ENCODE measurements around the gene ACOT13.
"Not testable (repeated sequence)": the region's sequence is repeated elsewhere in the genome, so short reads cannot be mapped to it uniquely, and the experiment has no call there.

The ACOT13 gene

DNA sequence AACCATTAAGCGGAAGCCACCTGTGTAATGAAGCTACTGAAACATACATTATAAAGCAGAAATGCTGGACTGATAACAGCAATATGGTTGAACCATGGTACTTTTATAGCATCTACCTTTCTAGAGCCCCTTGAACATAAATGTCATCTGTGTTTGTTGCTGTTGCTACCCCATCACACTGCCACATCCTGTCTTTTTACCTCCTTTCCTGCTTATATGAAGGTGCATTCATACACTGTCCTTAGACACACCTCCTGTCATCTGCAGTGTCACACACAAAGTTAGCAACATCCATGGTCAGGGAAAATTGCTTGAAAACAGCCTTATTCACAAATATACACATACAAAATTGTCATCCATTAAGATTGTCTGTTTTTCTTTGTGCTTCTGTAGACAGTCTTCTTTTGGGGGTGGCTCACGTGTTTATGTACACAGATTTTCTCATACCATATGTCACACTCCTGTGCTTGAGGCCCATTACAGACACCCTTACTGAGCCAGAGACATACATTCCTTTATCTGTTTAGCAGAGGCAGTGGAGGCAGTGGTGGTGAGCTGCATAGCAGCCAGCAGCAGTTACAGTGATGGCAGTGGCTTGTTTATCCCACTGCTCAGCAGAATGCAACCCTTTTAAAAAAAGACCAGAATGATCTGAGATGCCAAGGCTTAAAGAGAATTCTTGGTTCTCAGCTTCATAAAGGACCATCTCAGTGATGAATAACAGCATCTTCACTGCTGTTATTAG, 26.1 kb downstream of the ACOT13 start:
- no peak for DNase-seq (ENCODE audit: low read depth)

DNA sequence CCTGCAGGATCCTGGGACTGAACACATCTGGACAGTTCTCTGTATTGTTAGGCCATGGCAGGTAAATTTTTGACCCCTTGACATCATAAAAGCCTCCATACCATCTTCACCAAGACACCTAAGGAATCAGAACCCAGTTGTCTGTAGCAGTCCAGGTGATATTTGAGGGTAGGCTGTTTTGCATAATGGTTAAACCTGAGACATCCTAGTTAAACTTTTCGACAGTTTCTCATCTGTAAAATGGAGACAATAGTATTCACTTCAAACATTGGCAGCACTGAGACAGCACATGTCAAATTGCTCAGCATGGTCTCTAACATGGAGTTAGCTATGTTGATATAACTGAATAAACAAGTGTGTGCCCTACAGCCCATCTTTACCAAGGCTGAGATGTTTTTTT, 27.3 kb downstream of the ACOT13 start:
- DNase-seq (ENCODE audit: low read depth): no peak

DNA sequence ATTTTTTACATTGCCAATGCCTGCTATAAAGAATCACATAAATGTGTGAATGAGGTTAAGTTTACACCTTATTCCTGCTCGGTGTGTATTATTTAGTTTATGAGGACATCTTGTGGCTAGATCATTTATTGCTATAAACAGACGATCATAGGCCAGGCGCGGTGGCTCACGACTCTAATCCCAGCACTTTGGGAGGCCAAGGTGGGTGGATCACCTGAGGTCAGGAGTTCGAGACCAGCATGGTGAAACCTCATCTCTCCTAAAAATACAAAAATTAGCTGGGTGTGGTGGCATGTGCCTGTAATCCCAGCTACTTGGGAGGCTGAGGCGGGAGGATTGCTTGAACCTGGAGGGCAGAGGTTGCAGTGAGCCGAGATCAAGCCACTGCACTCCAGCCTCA, 28.8 kb downstream of the ACOT13 start:
- DNase-seq (ENCODE audit: low read depth): not testable (repeated sequence)

DNA sequence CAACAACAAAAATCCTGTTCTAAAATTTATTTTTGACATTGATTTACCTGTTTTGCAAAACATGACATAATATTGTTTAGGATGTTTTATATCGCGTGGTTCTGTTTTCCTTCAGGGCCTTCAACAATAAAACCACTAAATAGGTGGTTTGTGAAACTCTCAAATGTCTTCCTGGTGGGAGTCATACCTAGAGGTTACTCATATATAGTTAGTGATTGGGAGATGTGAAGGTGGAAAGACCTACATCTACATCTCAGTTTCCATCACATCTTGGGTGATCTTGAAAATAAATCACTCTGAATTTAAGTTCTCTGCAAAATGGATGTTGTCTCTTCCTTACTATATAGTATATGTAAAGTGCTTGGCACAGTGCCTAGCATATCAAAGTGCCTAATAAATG, 29.2 kb downstream of the ACOT13 start:
- no peak for DNase-seq (ENCODE audit: low read depth)

DNA sequence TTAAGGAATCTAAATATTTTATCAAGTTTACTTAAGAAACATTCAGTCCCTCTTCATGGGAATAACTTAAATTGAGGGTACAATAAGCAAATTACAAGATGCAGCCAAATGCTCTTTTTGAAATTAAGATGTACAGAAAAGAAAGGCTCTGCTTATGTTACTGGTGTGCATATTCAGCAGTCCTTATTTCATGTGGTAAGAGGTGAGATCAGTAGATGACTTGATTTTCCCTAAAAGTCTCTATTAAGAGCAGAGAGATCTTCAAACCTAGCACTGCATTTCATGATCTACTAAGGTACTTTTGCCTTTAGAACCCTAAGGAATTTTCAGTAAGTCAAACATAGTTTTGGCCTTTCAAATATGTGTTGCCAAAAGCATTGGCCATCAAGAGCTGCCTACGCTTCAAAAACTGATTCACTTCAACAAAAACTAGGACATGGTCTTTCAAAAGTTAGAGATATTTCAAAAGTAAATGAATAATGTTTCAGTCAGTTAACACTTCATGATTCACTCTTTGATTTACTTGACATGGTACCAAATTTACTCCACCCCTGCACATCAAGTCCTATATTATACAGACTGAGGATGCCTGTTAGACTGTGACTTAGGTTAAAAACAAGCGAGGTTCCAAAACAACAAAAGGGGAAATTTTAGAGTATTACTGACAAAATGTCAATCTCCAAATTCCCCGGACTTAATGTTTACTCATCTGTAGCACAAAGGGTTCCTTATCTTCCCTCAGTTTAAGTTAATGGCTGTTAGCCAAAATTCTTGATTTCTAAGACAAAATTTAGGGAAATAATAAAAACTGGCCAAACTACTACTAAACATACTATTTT, 32.9 kb downstream of the ACOT13 start:
- no peak for DNase-seq (ENCODE audit: low read depth)

DNA sequence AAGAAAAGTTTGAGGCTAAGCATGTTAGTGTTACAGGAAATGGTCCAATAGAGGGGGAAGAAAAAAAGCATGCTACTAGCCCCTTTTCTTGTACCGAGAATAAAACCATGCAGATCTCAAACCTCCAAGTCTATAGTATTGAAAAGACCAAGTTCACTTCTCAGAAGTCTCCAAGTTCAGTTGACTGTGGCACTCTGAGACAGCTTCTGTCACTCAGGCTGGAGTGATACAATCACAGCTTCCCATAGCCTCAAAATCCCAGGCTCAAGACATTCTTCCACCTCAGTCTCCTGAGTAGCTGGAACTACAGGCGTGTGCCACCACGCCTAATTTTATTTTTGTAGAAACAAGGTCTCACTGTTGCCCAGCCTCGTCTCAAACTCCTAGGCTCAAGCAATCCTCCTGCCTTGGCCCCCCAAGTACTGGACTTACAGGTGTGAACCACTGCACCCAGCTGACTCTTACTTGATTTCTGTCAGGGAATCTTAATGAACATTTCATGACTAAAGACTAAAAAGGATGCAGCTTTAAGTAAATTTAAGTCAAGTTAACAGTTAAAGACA, 35.9 kb downstream of the ACOT13 start:
- no peak for DNase-seq (ENCODE audit: low read depth)

DNA sequence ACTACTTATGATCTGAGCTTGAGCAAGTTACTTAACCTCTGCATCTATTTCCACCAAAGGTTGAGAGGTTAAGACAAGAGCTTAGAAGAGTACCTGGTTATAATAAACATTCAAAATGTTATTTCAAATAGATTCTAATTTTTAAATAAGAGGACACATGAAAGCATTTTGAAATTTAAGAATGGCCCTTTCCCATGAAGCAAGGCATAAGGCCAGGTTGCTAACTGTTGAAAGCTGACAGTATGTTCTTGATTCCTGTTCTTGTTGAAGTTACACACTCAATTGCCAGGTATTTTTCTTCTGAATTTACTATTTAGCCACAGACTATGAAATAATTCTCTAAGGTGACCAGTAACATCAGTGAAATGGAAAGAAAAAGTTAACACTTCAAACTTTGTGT, 37.6 kb downstream of the ACOT13 start:
- no peak for DNase-seq (ENCODE audit: low read depth)

DNA sequence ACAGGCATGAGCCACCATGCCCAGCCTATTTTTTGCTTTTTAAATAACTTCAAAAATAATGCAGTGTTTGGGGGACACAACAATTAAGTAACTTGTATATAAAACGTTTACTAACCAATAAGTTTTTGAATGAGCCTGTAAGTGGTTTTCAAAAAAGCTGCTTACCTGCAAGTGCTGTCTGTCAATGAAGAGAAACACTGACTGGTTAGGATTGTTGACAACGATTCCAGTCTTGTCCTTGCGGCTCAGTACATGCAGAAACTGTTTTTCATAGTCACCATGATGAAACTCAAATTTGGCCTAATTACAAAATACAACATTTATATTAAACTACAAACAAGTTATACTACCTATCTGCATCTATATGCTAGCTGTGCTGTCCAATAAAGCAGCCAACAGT, 41.7 kb downstream of the ACOT13 start:
- DNase-seq (ENCODE audit: low read depth): no peak

DNA sequence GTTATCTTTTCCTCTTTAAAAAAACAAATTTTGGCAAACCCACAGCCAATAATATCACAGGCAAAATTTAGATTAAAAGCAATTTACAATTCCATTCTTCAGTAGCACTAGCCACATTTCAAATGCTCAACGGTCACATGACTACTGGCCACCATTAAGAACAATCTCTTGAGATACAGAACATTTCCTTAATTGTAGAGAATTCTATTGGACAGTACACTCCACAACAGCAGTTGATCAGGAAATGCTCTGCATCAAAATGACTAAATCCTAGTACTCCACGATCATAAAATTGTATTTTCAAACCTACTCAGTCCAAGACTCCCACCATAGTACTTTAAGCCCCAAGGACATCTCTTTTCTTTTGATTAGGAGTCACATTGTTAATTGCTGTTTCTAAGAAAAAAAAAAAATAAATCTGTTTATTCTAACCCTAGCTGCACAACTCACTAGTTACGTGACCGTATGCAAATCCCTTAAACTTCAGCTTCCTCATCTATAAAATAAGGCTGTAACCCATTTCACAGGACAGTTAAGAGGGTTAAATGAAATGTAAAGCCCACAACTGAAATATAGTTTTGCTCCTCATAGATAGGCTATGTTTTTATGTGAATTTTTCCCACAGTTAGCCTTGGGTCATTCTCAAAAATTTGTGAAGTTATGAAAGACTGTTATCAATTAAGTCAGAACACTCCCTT, 42.3 kb downstream of the ACOT13 start:
- no peak for DNase-seq (ENCODE audit: low read depth)

DNA sequence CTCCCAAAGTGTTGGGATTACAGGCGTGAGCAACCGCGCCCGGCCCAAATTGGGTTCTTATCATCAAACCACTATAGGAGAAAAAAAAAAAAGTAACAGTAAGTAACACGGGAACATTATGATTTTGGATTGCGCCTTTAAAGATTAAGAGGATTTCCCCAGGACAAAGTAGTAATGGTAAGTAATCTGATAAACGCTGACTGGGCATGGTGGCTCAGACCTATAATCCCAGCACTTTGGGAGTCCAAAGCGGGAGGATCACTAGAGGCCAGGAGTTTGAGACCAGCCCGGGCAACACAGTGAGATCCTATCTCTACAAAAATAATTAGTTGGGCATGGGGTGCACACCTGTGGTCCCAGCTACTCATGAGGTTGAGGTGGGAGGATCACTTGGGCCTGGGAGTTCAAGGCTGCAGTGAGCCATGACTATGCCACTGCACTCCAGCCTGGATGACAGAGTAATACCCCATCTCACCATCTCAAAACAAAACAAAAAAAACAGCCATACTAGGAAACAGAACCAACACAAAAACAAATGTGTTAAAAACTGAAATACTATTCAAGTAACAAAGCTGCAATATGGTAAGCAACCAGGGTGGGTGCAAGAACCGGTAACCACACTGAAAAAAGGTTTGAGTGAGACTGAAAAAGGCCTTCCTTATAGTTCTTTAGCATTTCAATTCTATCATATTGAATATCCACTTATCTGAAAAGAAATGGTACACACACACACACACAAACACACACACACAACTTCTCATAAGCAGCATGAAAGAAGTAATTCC, 43.8 kb downstream of the ACOT13 start:
- DNase-seq (ENCODE audit: low read depth): no peak

DNA sequence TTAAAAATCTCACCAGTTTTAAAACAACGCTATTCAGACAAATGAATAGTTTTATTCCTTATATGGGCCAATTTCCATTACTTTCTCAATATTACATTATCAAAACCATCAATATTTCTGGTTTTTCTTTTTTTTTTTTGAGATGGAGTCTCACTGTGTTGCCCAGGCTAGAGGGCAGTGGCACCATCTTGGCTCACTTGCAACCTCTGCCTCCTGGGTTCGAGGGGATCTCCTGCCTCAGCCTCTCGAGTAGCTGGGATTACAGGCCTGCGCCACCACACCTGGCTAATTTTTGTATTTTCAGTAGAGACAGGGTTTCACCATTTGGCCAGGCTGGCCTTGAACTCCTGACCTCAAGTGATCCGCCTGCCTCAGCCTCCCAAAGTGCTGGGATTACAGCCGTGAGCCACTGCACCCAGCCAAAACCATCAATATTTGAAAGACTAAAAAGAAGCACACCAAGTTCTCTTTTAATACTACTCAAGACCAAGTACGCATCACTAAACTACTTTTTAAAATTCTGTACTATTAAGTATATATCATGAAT, 49.8 kb downstream of the ACOT13 start:
- not testable (repeated sequence) for DNase-seq (ENCODE audit: low read depth)

DNA sequence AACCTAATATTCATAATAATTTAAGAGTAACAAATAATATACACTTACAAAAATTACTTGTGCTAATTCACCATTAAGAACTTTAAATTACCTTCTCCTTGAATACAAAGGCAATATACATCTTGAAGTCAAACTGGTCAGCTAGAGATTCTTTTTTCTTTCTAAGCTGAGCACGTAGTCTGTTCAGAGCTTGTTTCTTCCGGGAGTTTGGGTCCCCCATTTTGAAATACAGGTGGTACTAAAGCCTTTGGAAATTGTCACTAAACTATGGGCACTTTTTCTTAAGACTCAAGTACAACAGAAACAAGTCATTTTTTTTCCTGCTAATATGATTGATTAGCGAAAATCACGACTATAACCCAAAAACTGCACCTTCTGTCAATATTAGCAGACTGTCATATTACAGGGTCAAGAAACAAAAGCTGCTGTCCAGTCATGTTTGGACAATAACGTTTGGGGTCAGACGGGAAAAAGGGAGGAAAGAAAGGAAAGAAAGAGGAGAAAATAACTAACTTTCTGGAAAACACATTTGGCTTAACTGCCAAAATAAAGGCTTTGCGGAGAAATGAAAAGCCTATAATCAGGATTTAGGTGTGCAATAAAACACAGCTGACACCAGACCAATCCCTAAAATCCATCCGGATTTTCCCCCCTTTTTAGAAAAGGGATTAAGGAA, 51.7 kb downstream of the ACOT13 start:
- no peak for DNase-seq (ENCODE audit: low read depth)

DNA sequence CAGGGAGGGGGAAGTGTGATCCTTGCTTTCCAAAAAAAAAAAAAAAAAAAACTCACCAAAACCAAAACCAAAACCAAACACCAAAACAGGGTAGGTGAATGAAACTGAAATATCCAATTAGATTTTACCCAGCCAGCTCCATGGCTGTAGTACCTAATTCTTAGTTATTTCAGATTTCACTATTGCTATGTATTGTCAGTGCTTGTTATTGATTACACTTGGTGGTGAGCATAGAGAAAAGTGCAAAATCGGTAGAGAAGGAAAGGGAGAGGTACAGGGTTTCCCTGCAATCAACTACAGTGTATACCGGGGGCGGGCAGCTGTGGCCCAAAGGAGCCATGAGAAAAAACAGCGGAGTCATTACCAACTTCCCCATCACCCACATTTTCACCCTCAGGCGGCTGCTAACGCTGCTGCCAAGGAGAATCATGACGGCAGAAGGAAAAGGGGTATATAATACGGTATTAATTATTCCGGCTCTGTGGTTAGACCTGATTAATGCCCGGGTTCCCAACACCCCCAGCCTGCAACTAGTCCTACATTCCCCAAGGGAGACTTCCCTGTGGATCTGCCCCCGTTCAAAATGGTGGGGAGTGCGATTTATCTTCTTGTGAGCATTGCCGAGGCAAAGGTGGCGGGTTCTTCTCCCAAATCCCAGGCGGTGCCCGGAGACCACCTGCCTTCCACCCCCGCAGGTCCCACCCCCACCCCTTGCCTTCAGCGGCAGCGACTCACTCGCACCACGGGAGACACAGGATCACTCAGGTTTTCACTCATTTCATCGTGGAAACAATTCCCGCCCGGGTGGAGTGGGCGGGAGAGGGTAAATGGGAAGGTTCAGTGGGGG, 52.5 kb downstream of the ACOT13 start, which contains the start of gene C6orf62:
Gene C6orf62 (minus strand): TSS at position 30 of the 847 bp plus-strand sequence. CDS start 486 bp downstream, outside the sequence.
- no peak for DNase-seq (ENCODE audit: low read depth)

DNA sequence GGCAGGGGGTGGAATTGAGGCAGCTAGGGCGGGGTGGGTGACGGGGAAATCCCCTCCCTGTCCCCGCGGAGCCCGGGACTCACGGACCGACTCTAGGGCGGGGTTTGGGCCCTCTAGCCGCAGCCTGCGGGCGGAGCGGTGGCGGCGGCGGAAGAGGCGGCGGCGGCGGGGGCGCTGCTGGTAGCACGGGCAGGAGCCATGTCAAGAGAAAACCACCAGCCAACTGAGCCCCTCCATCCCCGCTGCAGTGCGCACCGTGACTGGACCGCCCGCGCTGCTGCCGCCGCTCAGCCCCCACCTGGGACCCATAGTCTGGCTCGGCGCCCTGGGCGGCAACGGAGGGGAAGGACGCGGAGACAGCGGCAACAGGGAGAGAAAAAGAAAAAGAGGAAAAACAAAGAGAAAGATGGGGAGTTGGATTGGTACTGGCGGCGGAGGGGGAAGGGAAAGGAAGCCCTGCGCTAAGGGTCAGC, 53.3 kb downstream of the ACOT13 start:
- DNase-seq (ENCODE audit: low read depth): no peak

DNA sequence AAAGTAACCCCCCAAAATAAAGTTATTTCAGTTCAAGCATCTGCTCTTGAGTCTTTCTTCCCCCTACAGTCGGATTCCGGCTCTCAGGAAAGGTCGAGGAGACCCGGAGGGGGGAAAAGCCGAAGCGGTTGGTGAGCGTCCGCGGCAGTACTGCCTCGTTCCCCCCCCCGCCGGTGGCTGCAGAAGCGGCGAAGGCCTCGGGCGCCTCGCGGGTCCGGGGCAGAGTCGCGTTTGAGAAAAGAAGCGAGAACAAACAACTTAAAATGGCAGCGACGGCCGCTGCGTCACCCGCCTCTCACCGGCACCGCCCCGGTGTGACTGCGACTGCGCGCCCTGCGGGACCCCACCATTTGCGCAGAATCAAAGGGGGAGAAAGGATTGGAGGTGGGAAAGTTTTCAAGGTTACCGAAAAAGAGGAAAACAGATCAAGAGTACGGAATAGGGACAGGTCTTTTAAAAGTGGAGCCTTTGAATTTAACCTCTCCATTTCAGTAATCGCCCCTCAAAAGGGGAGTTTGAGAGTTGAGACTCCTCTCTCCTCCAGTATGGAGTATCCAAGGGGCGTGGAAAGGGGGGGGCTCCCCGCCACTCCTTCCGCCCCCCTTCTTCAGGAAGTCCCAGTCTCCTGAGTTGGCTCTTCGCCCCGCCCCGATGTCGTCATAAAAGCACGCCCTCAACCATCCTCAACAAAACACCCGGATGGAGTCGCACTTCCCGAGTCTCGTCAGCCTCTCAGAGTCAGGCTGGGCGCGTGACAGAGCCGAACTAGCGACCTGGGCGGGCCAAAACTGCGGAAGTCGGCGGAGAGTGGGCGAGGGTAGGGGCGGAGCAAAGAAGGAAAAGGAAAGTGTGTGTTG, 54.0 kb downstream of the ACOT13 start:
- DNase-seq (ENCODE audit: low read depth): peak; percentile 99

DNA sequence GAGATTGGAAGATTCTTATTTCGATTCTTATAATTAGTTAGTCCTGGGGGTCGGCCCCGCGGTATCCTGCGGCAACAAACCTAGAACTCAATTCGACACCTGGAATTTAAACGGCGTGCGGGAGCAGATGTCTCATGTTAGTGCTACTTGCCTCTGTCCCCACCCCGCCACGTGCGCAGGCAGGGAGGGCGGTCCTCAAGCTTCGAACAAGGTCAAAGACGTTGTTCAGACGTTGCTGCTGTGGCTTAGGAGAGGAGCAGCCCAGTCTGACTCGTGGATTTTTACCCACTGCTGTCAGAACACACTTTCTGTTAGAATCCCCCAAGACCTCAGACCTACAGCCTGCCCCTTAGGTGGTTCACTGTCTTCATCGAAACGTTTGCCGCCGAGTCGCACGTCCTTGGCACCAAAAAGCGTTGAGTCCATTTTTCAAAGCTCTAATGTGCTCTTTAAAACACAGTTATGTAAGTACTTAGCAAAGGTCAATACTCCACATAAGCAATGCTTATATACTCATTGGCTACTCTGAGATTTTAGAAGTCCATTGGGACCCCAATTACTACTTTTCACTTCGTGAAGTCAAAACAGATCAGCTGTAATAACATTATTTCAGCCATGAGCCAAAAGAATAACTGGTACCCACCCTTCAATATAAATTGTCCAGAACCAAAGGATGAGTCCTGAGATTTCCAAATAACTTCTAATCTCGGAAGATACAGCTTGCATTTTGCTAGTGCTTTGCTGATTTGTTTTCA, 54.8 kb downstream of the ACOT13 start:
- DNase-seq (ENCODE audit: low read depth): no peak

DNA sequence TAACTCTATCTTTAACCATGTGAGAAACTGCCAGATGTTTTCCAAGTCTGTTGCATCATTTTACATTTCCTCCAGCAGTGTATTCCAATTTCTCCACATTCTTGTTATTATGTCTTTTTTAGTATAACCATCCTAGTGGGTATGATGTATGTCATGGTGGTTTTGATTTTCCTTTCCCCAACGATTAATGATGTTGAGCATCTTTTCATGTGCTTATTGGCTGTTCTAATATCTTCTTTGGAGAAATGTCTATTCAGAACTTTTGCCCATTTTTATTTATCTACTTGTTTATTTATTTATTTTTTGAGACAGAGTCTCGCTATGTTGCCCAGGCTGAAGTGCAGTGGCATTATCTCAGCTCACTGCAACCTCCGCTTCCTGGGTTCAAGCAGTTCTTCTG, 56.4 kb downstream of the ACOT13 start:
- DNase-seq (ENCODE audit: low read depth): no peak

DNA sequence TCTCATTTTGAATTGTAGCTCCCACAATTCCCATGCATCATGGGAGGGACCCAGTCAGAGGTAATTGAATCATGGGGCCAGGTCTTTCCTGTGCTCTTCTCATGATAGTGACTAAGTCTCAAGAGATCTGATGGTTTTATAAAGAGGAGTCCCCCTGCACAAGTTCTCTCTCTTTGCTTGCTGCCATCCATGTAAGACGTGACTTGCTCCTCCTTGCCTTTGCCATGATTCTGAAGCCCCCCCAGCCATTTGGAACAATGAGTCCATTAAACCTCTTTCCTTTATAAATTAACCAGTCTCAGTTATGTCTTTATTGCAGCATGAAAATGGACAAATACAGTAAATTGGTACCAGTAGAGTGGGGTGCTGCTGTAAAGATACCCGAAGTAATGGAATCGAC, 63.8 kb downstream of the ACOT13 start:
- not testable (repeated sequence) for DNase-seq (ENCODE audit: low read depth)
